ENCODE data around the gene GAB2.

The GAB2 gene

GRCh38 chr11:78397398-78397797 is 20.2 kb downstream of the GAB2 start:
- H3K27ac Mint-ChIP-seq: no peak overlapping the region
- H3K4me1 Mint-ChIP-seq: peaks cover 6% of the 10 kb centered on the region
- no peak overlapping the region for H3K4me3 Mint-ChIP-seq
- DNase-seq (ENCODE audit: low spot score in 2 of 2) (no peak), ATAC-seq (peak; percentile 98)
- H3K36me3 Mint-ChIP-seq: no peaks in the 10 kb centered on the region
- H3K9me3 Mint-ChIP-seq: no peaks in the 10 kb centered on the region

- no peaks in the 10 kb centered on the region for H3K36me3 Mint-ChIP-seq
- H3K27ac Mint-ChIP-seq: no peak overlapping the region
- H3K4me3 Mint-ChIP-seq: no peak overlapping the region
Observed at GRCh38 chr11:78395597-78395996, 22.0 kb downstream of the GAB2 start.

GRCh38 chr11:78392854-78393253 is 24.8 kb downstream of the GAB2 start:
- no peak for ATAC-seq
- Mint-ChIP-seq H3K4me1 (peaks cover 6% of the 10 kb centered on the region), H3K27ac (no peak overlapping the region), H3K9me3 (no peaks in the 10 kb centered on the region), H3K4me3 (no peak overlapping the region), H3K36me3 (no peaks in the 10 kb centered on the region)
- DNase-seq (ENCODE audit: low spot score in 2 of 2): no peak

More at GRCh38 chr11:78395597-78395996, 22.0 kb downstream of the GAB2 start:
- DNase-seq (ENCODE audit: low spot score in 2 of 2) (no peak), ATAC-seq (no peak)
- Mint-ChIP-seq H3K4me1 (peaks cover 6% of the 10 kb centered on the region), H3K9me3 (no peaks in the 10 kb centered on the region)

GRCh38 chr11:78391424-78391823 is 26.2 kb downstream of the GAB2 start:
- Mint-ChIP-seq H3K36me3 (no peaks in the 10 kb centered on the region), H3K4me1 (no peaks in the 10 kb centered on the region), H3K9me3 (no peaks in the 10 kb centered on the region), H3K27ac (no peak overlapping the region), H3K4me3 (no peak overlapping the region)
- ATAC-seq: no peak
- DNase-seq (ENCODE audit: low spot score in 2 of 2): no peak

GRCh38 chr11:78390809-78391208 is 26.8 kb downstream of the GAB2 start:
- Mint-ChIP-seq H3K4me1 (no peaks in the 10 kb centered on the region), H3K36me3 (no peaks in the 10 kb centered on the region), H3K27ac (no peak overlapping the region), H3K4me3 (no peak overlapping the region), H3K9me3 (no peaks in the 10 kb centered on the region)
- DNase-seq (ENCODE audit: low spot score in 2 of 2) (no peak), ATAC-seq (no peak)

- DNase-seq (ENCODE audit: low spot score in 2 of 2): no peak
- Mint-ChIP-seq H3K27ac (no peak overlapping the region), H3K4me3 (no peak overlapping the region), H3K36me3 (no peaks in the 10 kb centered on the region), H3K4me1 (no peaks in the 10 kb centered on the region), H3K9me3 (peaks cover 3% of the 10 kb centered on the region)
- ATAC-seq: no peak
Observed at GRCh38 chr11:78386215-78386941, 31.2 kb downstream of the GAB2 start.

GRCh38 chr11:78385205-78385604 is 32.4 kb downstream of the GAB2 start:
- ATAC-seq: no peak
- H3K36me3 Mint-ChIP-seq: no peaks in the 10 kb centered on the region
- H3K9me3 Mint-ChIP-seq: peaks cover 3% of the 10 kb centered on the region
- H3K27ac Mint-ChIP-seq: no peak overlapping the region
- no peaks in the 10 kb centered on the region for H3K4me1 Mint-ChIP-seq
- H3K4me3 Mint-ChIP-seq: no peak overlapping the region
- DNase-seq (ENCODE audit: low spot score in 2 of 2): no peak

GRCh38 chr11:78384231-78384630 is 33.4 kb downstream of the GAB2 start:
- H3K4me1 Mint-ChIP-seq: no peaks in the 10 kb centered on the region
- H3K4me3 Mint-ChIP-seq: no peak overlapping the region
- H3K36me3 Mint-ChIP-seq: no peaks in the 10 kb centered on the region
- DNase-seq (ENCODE audit: low spot score in 2 of 2) (no peak), ATAC-seq (no peak)
- peaks cover 3% of the 10 kb centered on the region for H3K9me3 Mint-ChIP-seq
- H3K27ac Mint-ChIP-seq: no peak overlapping the region

- no peaks in the 10 kb centered on the region for H3K4me1 Mint-ChIP-seq
- H3K4me3 Mint-ChIP-seq: no peak overlapping the region
- H3K36me3 Mint-ChIP-seq: no peaks in the 10 kb centered on the region
- no peak for ATAC-seq
- no peak for DNase-seq (ENCODE audit: low spot score in 2 of 2)
- no peak overlapping the region for H3K27ac Mint-ChIP-seq
- peaks cover 3% of the 10 kb centered on the region for H3K9me3 Mint-ChIP-seq
Observed at GRCh38 chr11:78381865-78382264, 35.8 kb downstream of the GAB2 start.

GRCh38 chr11:78380615-78381051 is 37.0 kb downstream of the GAB2 start:
- Mint-ChIP-seq H3K27ac (no peak overlapping the region), H3K4me1 (no peaks in the 10 kb centered on the region), H3K4me3 (no peak overlapping the region), H3K36me3 (no peaks in the 10 kb centered on the region), H3K9me3 (peaks cover 3% of the 10 kb centered on the region)
- ATAC-seq: no peak
- DNase-seq (ENCODE audit: low spot score in 2 of 2): no peak

GRCh38 chr11:78379039-78379670 is 38.5 kb downstream of the GAB2 start:
- DNase-seq (ENCODE audit: low spot score in 2 of 2) (no peak), ATAC-seq (peak; percentile 62)
- no peak overlapping the region for H3K4me3 Mint-ChIP-seq
- no peaks in the 10 kb centered on the region for H3K36me3 Mint-ChIP-seq
- H3K4me1 Mint-ChIP-seq: no peaks in the 10 kb centered on the region
- H3K27ac Mint-ChIP-seq: no peak overlapping the region
- H3K9me3 Mint-ChIP-seq: no peaks in the 10 kb centered on the region

- Mint-ChIP-seq H3K4me3 (no peak overlapping the region), H3K4me1 (no peaks in the 10 kb centered on the region), H3K9me3 (no peaks in the 10 kb centered on the region), H3K27ac (no peak overlapping the region), H3K36me3 (no peaks in the 10 kb centered on the region)
- DNase-seq (ENCODE audit: low spot score in 2 of 2) (no peak), ATAC-seq (no peak)
Observed at GRCh38 chr11:78377625-78378418, 39.8 kb downstream of the GAB2 start.

- Mint-ChIP-seq H3K4me3 (no peak overlapping the region), H3K4me1 (no peaks in the 10 kb centered on the region), H3K27ac (no peak overlapping the region), H3K9me3 (no peaks in the 10 kb centered on the region), H3K36me3 (no peaks in the 10 kb centered on the region)
- no peak for ATAC-seq
- no peak for DNase-seq (ENCODE audit: low spot score in 2 of 2)
Observed at GRCh38 chr11:78376858-78377257, 40.8 kb downstream of the GAB2 start.

GRCh38 chr11:78374917-78375316 is 42.7 kb downstream of the GAB2 start:
- Mint-ChIP-seq H3K27ac (no peak overlapping the region), H3K4me1 (no peaks in the 10 kb centered on the region), H3K36me3 (no peaks in the 10 kb centered on the region), H3K4me3 (no peak overlapping the region), H3K9me3 (no peaks in the 10 kb centered on the region)
- ATAC-seq (no peak), DNase-seq (ENCODE audit: low spot score in 2 of 2) (no peak)

GRCh38 chr11:78373689-78374088 is 43.9 kb downstream of the GAB2 start:
- Mint-ChIP-seq H3K9me3 (no peaks in the 10 kb centered on the region), H3K4me1 (no peaks in the 10 kb centered on the region), H3K27ac (no peak overlapping the region), H3K4me3 (no peak overlapping the region), H3K36me3 (no peaks in the 10 kb centered on the region)
- DNase-seq (ENCODE audit: low spot score in 2 of 2): no peak
- ATAC-seq: no peak
